ENCODE data around the gene UCHL1.
A peak's percentile ranks its signal among the peaks of the same experiment; 100 is the strongest.

UCHL1 gene

DNA sequence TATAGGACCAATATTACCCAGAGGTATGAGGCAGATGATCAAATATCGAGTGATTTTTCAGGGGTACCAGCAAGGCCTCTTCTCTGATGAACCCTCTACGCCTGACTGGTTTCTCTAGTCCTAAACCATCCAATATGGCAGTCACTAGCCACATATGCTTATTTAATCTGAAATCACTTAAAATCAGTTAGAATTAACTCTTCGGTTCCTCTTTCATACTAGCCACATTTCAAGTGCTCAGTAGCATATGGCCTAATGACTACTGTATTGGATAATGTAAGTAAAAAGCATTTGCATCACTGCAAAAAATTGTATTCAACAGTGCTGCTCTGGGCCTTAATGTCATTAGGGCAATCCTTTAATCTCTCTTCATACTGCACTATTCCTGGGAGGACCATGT, 38.0 kb upstream of the UCHL1 start:
- no peak for ATAC-seq (ENCODE audit: low read depth)
- H3K27ac Mint-ChIP-seq, result no peak overlapping the region
- H3K4me1 Mint-ChIP-seq, result peaks cover 10% of the 10 kb centered on the region
- DNase-seq (ENCODE audit: low spot score in 2 of 2), result no peak
- no peak overlapping the region for H3K4me3 Mint-ChIP-seq
- H3K36me3 Mint-ChIP-seq, result no peaks in the 10 kb centered on the region
- H3K27me3 Mint-ChIP-seq, result peaks cover 24% of the 10 kb centered on the region
- H3K9me3 Mint-ChIP-seq, result no peaks in the 10 kb centered on the region

DNA sequence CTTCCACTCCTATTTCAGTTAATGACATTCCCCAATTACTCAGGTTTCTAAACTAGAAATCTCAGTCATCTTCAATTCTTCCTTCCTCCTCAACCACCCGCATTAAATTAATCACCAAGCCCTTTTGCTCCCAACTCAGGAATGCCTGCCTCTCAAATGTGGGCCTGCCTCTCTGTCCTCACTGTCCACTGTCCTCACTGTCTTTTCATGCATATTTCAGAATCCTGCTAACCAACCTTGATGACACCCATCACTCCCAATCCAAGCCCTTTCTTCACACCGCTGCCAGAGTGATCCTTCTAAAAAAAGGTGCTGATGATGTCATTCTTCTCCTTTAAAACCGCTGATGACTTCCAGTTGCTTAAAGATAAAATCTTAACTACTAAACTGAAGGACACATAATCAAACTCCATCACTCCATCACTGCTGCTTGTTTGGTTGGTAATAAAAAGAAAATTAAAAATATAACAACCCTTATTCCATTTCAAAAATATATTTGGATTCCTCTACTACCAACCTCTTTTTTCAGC, 37.2 kb upstream of the UCHL1 start:
- DNase-seq (ENCODE audit: low spot score in 2 of 2) (no peak), ATAC-seq (ENCODE audit: low read depth) (no peak)
- H3K27ac Mint-ChIP-seq, result no peak overlapping the region
- H3K27me3 Mint-ChIP-seq, result peaks cover 24% of the 10 kb centered on the region
- peaks cover 10% of the 10 kb centered on the region for H3K4me1 Mint-ChIP-seq
- H3K36me3 Mint-ChIP-seq, result no peaks in the 10 kb centered on the region
- H3K9me3 Mint-ChIP-seq, result no peaks in the 10 kb centered on the region
- no peak overlapping the region for H3K4me3 Mint-ChIP-seq

DNA sequence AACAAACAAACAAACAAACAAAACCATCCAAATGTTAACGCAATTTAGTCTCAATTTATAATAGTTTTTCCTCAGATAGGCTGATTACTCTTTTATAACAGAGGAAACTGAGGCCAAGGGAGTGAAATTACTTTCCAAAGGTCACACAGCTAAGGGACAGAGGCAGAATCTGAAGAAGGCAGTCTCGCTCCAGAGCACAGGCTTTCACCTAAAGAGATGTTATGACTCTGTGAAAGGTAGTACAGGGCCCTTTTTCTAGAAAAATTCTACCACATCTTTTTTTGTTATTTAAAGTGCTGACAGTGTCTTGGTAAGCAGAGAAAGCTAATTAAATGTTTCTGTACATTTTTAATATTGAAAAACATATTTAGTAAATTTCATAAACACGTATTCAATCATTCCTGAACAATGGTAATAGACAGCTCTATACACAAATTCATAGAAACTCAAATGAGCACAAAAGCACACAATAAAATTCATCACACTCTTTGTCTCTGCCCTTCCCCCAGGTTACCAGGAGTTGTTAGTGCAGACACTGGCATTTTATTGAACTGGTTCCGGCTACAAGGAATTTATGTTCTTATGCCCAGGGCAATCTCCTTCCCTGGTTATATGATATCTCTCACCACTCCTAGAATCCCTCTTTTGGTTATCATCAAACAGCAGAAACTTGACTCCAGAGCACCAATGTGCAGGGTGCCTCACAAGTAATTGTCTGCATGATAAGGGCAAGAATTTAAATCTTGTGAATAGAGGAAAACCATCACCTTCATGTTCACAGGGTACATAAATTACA, 34.7 kb upstream of the UCHL1 start:
- DNase-seq (ENCODE audit: low spot score in 2 of 2) (no peak), ATAC-seq (ENCODE audit: low read depth) (no peak)
- peaks cover 16% of the 10 kb centered on the region for H3K27me3 Mint-ChIP-seq
- H3K4me1 Mint-ChIP-seq, result no peaks in the 10 kb centered on the region
- H3K36me3 Mint-ChIP-seq, result no peaks in the 10 kb centered on the region
- H3K27ac Mint-ChIP-seq, result no peak overlapping the region
- H3K9me3 Mint-ChIP-seq, result no peaks in the 10 kb centered on the region
- H3K4me3 Mint-ChIP-seq, result no peak overlapping the region

DNA sequence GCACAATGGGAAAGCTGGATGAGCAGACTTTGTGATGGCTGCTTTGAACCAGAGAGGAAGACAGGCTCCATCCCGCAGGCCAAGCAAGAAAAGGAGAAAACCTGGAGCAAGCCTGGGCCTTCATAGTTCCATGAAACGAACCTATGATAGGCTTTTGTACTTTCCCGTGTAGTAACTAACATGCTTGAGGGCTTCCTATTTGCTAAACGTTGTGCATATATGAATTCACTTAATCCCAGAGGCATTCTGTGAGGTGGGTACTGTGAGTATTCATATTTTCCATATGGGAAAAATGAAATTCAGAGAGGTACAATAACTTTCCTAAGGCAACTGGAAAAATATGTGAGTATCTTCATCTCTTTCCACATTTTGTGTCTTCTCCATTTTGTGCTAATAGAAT, 28.8 kb upstream of the UCHL1 start:
- DNase-seq (ENCODE audit: low spot score in 2 of 2) (no peak), ATAC-seq (ENCODE audit: low read depth) (no peak)
- Mint-ChIP-seq H3K9me3 (no peaks in the 10 kb centered on the region), H3K27ac (no peak overlapping the region), H3K36me3 (no peaks in the 10 kb centered on the region), H3K4me3 (no peak overlapping the region), H3K27me3 (peaks cover 4% of the 10 kb centered on the region), H3K4me1 (no peaks in the 10 kb centered on the region)

DNA sequence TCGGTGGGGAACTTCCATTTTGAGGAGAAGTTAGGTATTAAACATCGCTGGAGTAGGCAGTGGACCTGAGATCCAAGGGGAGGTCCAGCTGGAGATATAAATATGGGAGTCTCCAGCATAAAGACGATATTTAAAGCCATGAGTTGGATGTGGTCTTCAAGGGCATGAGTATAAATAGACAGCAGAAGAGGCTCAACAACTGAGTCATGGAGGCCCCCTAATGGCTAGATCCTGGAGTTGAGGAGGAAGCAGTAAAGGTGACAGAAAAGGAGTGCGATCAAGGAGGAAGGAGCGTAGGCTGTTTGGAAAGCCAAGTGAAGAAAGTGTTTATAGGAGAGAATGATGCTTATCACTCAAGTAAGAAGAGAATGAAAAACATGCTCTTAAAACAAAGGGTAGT, 24.3 kb upstream of the UCHL1 start:
- ATAC-seq (ENCODE audit: low read depth) (no peak), DNase-seq (ENCODE audit: low spot score in 2 of 2) (no peak)
- no peak overlapping the region for H3K27ac Mint-ChIP-seq
- no peaks in the 10 kb centered on the region for H3K4me1 Mint-ChIP-seq
- peaks cover 3% of the 10 kb centered on the region for H3K27me3 Mint-ChIP-seq
- H3K36me3 Mint-ChIP-seq, result no peaks in the 10 kb centered on the region
- H3K4me3 Mint-ChIP-seq, result no peak overlapping the region
- no peaks in the 10 kb centered on the region for H3K9me3 Mint-ChIP-seq

DNA sequence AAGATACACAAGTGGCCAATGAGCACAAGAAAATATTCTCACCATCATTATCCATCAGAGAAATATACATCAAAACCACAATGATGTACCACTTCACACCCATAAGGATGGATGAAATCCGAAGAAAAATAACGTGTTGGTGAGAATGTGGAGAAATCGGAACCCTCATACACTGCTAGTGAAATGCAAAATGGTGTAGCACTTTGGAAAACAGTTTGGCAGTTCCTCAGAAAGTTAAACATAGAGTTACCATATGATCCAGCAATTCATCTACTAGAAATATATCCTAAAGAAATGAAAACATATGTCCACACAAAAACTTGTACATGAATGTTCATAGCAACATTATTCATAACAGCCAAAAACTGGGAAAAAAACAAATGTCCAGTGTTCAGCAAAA, 23.9 kb upstream of the UCHL1 start:
- H3K4me3 Mint-ChIP-seq, result no peak overlapping the region
- ATAC-seq (ENCODE audit: low read depth) (no peak), DNase-seq (ENCODE audit: low spot score in 2 of 2) (no peak)
- no peaks in the 10 kb centered on the region for H3K36me3 Mint-ChIP-seq
- peaks cover 3% of the 10 kb centered on the region for H3K27me3 Mint-ChIP-seq
- no peak overlapping the region for H3K27ac Mint-ChIP-seq
- no peaks in the 10 kb centered on the region for H3K9me3 Mint-ChIP-seq
- H3K4me1 Mint-ChIP-seq, result no peaks in the 10 kb centered on the region

DNA sequence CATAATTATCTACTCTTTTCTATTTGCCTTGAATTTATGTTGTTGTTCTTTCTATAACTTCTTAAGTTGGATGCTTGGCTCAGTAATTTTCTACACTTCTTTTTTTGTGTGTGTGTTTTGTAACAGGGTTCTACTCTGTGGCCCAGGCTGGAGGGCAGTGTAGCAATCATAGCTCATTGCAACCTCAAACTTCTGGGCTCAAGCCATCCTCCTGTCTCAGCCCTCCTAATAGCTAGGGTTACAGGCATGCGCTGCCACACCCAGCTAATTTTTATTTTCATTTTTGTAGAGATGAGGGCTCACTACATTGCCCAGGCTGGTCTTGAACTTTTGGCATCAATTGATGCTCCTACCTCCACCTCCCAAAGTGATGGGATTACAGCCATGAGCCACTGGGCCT, 20.7 kb upstream of the UCHL1 start:
- Mint-ChIP-seq H3K27me3 (peaks cover 1% of the 10 kb centered on the region), H3K9me3 (no peaks in the 10 kb centered on the region), H3K36me3 (no peaks in the 10 kb centered on the region), H3K27ac (no peak overlapping the region), H3K4me1 (no peaks in the 10 kb centered on the region), H3K4me3 (no peak overlapping the region)
- no peak for ATAC-seq (ENCODE audit: low read depth)
- DNase-seq (ENCODE audit: low spot score in 2 of 2), result no peak

DNA sequence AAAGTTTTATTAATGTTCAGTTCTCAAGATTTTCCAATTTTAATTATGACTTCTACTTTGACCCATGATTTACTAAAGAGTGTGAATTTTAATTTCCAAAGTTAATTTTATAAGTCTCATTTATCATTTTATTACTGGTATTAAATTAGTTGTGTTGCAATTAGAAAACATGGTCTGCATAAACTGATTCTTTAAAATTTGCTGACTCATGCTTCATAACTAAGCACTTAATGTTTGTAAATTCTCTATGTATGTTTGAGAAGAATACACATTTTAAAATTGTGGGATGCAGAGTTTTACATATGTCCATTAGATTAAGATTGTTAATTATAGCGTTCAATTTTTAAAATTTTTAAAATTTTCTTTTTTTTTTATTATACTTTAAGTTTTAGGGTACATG, 20.2 kb upstream of the UCHL1 start:
- Mint-ChIP-seq H3K27ac (no peak overlapping the region), H3K9me3 (no peaks in the 10 kb centered on the region), H3K4me3 (no peak overlapping the region), H3K27me3 (peaks cover 1% of the 10 kb centered on the region), H3K36me3 (no peaks in the 10 kb centered on the region), H3K4me1 (no peaks in the 10 kb centered on the region)
- DNase-seq (ENCODE audit: low spot score in 2 of 2) (no peak), ATAC-seq (ENCODE audit: low read depth) (no peak)

DNA sequence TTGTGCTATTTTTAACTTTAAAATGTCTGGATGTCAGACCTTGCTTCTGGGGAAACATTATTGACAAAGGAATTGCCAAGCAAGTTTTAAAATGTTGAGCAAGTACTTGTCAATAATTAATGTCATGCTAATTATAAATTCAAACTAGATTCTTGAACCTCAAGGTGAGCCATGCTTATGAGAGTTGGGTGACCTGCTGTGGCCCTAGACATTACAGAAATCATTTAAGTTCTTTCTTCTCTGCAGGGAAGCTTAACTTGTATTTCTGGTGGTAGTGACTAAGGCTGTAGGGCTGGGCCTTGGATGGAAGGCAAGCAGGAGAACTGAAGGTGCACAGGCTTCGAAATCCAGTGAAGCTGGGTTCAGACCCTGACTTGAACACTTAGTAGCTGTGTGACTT, 14.8 kb upstream of the UCHL1 start:
- DNase-seq (ENCODE audit: low spot score in 2 of 2), result no peak
- ATAC-seq (ENCODE audit: low read depth), result no peak
- Mint-ChIP-seq H3K9me3 (no peaks in the 10 kb centered on the region), H3K36me3 (no peaks in the 10 kb centered on the region), H3K27ac (no peak overlapping the region), H3K27me3 (peaks cover 4% of the 10 kb centered on the region), H3K4me1 (no peaks in the 10 kb centered on the region), H3K4me3 (no peak overlapping the region)

DNA sequence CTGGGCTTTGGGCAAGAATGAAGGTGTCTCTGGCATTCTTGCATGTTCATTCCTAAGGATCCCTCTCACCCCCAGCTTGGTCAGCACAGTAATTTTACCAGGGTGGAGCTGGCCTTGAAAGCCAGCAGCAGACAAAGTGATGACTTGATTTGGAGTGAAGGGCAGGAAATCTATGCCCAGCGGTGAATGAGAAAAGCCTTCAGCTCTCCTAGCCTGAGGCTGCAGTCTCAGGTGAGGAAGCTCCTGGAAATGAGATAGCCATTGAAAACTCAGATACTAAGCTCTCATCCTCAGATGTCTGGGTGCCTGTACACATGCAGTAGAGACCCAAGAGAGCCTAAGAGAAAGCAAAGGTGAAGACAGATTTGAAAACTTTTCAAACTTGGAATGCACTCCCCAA, 10.7 kb upstream of the UCHL1 start:
- Mint-ChIP-seq H3K36me3 (no peaks in the 10 kb centered on the region), H3K4me3 (no peak overlapping the region), H3K27me3 (peaks cover 9% of the 10 kb centered on the region), H3K27ac (no peak overlapping the region), H3K4me1 (no peaks in the 10 kb centered on the region), H3K9me3 (peaks cover 2% of the 10 kb centered on the region)
- ATAC-seq (ENCODE audit: low read depth) (no peak), DNase-seq (ENCODE audit: low spot score in 2 of 2) (no peak)

DNA sequence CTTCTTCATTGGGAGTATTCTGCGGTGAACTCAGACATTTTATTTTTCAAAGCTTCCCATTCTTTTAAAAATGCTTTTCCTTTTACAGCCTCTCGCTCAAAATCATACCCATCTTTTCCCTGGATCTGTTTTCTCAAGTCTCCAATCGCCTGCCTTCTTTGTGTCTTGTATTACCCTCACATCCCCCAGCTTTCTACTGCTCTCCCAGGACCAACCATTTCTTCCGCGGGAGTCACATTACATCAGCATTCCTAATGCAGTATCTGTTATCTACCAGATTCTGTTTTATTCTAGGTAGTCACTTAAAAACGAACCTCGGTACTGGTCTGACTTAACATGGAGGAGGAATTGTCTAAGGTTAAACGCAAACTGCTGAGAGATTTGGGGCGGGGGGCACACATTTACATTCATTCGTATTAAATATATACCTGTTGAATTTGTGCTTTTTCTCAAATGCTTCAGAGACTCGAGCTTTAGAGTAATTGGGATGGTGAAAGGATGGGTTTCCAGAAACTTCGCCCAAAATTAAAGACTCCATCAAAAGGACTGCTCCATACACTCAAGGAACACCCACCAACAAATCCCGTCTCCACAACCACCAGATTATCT, 493 bp upstream of the UCHL1 start:
- H3K4me3 Mint-ChIP-seq, result no peak overlapping the region
- ATAC-seq (ENCODE audit: low read depth), result no peak
- peaks cover 5% of the 10 kb centered on the region for H3K4me1 Mint-ChIP-seq
- DNase-seq (ENCODE audit: low spot score in 2 of 2), result no peak
- H3K9me3 Mint-ChIP-seq, result peaks cover 1% of the 10 kb centered on the region
- no peak overlapping the region for H3K27ac Mint-ChIP-seq
- peaks cover 19% of the 10 kb centered on the region for H3K27me3 Mint-ChIP-seq
- H3K36me3 Mint-ChIP-seq, result no peaks in the 10 kb centered on the region

DNA sequence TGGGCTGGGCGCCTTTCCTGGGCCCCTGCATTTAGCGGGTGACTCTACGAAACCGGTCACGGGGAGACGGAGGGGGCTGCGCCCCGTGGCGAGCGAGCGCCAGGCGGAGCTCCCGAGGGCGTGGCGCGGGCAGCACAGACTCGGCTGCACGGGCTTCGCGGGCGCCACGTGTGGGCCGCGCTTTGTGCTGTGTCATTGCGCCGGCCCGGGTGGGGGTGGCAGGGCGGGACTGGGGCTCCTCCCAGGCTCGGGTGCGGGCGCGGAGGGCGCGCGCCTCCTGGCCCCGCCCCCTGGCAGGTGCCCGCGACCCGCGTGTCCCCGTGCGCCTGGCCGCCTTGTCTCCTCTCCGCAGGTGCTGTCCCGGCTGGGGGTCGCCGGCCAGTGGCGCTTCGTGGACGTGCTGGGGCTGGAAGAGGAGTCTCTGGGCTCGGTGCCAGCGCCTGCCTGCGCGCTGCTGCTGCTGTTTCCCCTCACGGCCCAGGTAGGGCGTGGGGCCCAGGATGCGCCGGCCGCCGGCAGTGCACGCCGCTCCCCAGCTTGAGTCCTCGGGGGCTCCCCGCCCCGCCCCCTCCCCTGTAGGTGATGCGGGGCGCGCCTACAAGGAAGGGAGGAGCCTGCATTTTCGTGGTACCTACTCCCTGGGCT, 651 bp downstream of the UCHL1 start:
- Mint-ChIP-seq H3K36me3 (no peaks in the 10 kb centered on the region), H3K27ac (no peak overlapping the region), H3K27me3 (peaks cover 19% of the 10 kb centered on the region), H3K9me3 (no peaks in the 10 kb centered on the region), H3K4me1 (peaks cover 5% of the 10 kb centered on the region), H3K4me3 (peak overlapping the region; percentile 66)
- DNase-seq (ENCODE audit: low spot score in 2 of 2) (peak in 1 of 2 donors; percentile 15), ATAC-seq (ENCODE audit: low read depth) (peak; percentile 48)

DNA sequence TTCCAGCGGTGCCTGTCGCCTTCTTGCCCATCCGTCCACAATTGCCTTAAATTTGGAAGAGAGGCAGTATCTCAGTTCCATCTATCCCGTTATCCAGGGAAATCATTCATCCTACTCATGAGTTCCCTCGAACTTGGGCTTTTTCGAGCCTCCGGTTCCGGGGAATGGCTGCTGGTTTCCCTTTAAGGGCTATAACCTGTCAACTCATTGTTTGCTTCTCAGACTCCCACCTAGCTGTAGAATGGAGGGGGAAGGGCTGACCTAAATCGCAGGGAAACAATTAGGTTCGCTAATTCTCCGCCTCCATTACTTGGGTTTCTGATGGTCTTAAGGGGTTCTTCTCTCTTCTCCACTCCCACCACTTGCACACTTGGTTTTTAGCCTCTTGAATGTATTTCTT, 1.2 kb downstream of the UCHL1 start:
- DNase-seq (ENCODE audit: low spot score in 2 of 2), result no peak
- peaks cover 19% of the 10 kb centered on the region for H3K27me3 Mint-ChIP-seq

DNA sequence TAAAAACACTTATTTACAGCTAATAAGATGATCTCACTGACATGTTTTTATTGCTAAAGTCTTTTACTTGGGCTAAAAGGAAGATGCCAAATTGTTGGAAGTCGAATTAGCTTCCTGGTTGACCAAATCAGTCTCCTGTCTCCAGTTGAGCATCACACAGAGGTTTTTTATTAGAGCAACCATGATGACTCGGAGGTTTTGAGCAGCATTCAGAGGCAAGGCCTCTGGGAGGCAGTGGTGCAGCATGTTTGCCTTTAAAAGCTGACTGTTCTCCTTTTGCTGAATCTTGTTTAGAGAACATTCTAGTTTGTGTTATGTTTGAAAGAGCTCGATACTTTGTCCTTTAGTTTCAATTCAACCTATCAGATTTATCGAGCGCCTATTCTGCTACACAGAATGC, 2.1 kb downstream of the UCHL1 start:
- peaks cover 19% of the 10 kb centered on the region for H3K27me3 Mint-ChIP-seq
- H3K36me3 Mint-ChIP-seq, result no peaks in the 10 kb centered on the region
- H3K4me3 Mint-ChIP-seq, result no peak overlapping the region
- peaks cover 5% of the 10 kb centered on the region for H3K4me1 Mint-ChIP-seq
- ATAC-seq (ENCODE audit: low read depth) (no peak), DNase-seq (ENCODE audit: low spot score in 2 of 2) (no peak)
- H3K9me3 Mint-ChIP-seq, result no peaks in the 10 kb centered on the region
- H3K27ac Mint-ChIP-seq, result no peak overlapping the region

More for the DNA sequence above, 1.2 kb downstream of the UCHL1 start:
- no peak overlapping the region for H3K27ac Mint-ChIP-seq
- no peaks in the 10 kb centered on the region for H3K9me3 Mint-ChIP-seq
- no peak for ATAC-seq (ENCODE audit: low read depth)
- H3K4me1 Mint-ChIP-seq, result peaks cover 5% of the 10 kb centered on the region
- peak overlapping the region; percentile 66 for H3K4me3 Mint-ChIP-seq
- no peaks in the 10 kb centered on the region for H3K36me3 Mint-ChIP-seq

All from memory B cell (primary cell).